GM19468 (cell line): Measurements from ENCODE around the gene SPARC.
"Not testable (repeated sequence)": the region's sequence is repeated elsewhere in the genome, so short reads cannot be mapped to it uniquely, and the experiment has no call there.

Source experiments
- ATAC-seq: cut with Tn5 transposase; IDR thresholded peaks from one replicate; pipeline ENCODE4 v1.9.1; 2021; ENCODE audit warnings: mild to moderate bottlenecking, moderate library complexity, moderate number of reproducible peaks; ENCODE audit not compliant: unreplicated experiment; ENCODE audit errors: extremely low read depth

Gene SPARC

GRCh38 chr5:151686674-151687407, at the start of gene SPARC:
TSS of gene SPARC (minus strand) at chr5:151686915. CDS start at chr5:151676188, 10,727 bp downstream.
- no peak for ATAC-seq

- no peak for ATAC-seq
Measured at GRCh38 chr5:151735646-151736045, 48.9 kb upstream of the SPARC start.

- ATAC-seq = no peak
Measured at GRCh38 chr5:151734064-151734408, 47.3 kb upstream of the SPARC start.

- ATAC-seq = no peak
Measured at GRCh38 chr5:151733358-151734063, 46.8 kb upstream of the SPARC start.

GRCh38 chr5:151730381-151730780, 43.7 kb upstream of the SPARC start:
- no peak for ATAC-seq

- ATAC-seq = not testable (repeated sequence)
Measured at GRCh38 chr5:151729597-151729996, 42.9 kb upstream of the SPARC start.

- ATAC-seq = no peak
Measured at GRCh38 chr5:151724360-151724759, 37.6 kb upstream of the SPARC start.

- no peak for ATAC-seq
Measured at GRCh38 chr5:151722546-151722945, 35.8 kb upstream of the SPARC start.

GRCh38 chr5:151721812-151722391, 35.2 kb upstream of the SPARC start:
- no peak for ATAC-seq

GRCh38 chr5:151721087-151721646, 34.5 kb upstream of the SPARC start:
- ATAC-seq = peak; percentile 86

GRCh38 chr5:151720215-151720614, 33.5 kb upstream of the SPARC start:
- ATAC-seq = no peak

- no peak for ATAC-seq
Measured at GRCh38 chr5:151719228-151720000, 32.7 kb upstream of the SPARC start.

GRCh38 chr5:151718646-151719045, 31.9 kb upstream of the SPARC start:
- no peak for ATAC-seq

- ATAC-seq = no peak
Measured at GRCh38 chr5:151718153-151718552, 31.4 kb upstream of the SPARC start.

- no peak for ATAC-seq
Measured at GRCh38 chr5:151717416-151717815, 30.7 kb upstream of the SPARC start.

GRCh38 chr5:151709109-151709735, 22.5 kb upstream of the SPARC start:
- ATAC-seq = no peak

- no peak for ATAC-seq
Measured at GRCh38 chr5:151708126-151708525, 21.4 kb upstream of the SPARC start.

- no peak for ATAC-seq
Measured at GRCh38 chr5:151707567-151707966, 20.9 kb upstream of the SPARC start.

GRCh38 chr5:151706906-151707305, 20.2 kb upstream of the SPARC start:
- ATAC-seq = no peak

- no peak for ATAC-seq
Measured at GRCh38 chr5:151703780-151704179, 17.1 kb upstream of the SPARC start.
